BLaER1 (cell line): ENCODE data around the gene TASP1.
A peak's percentile ranks its signal among the peaks of the same experiment; 100 is the strongest.

Source experiments
- H3K27ac ChIP-seq: shearing (Covaris generic); formaldehyde crosslinking; 2 replicates; pipeline ENCODE4 v1.8.1; 2022
- H3K27me3 ChIP-seq: shearing (Covaris generic); formaldehyde crosslinking; 2 replicates; pipeline ENCODE4 v1.8.1; 2022
- H3K36me3 ChIP-seq: shearing (Covaris generic); formaldehyde crosslinking; 2 replicates; pipeline ENCODE4 v1.8.1; 2022
- H3K4me1 ChIP-seq: shearing (Covaris generic); formaldehyde crosslinking; 2 replicates; pipeline ENCODE4 v1.8.1; 2022
- H3K4me2 ChIP-seq: shearing (Covaris generic); formaldehyde crosslinking; 2 replicates; pipeline ENCODE4 v1.8.1; 2022
- H3K4me3 ChIP-seq: shearing (Covaris generic); formaldehyde crosslinking; 2 replicates; pipeline ENCODE4 v1.8.1; 2022
- H3K9ac ChIP-seq: shearing (Covaris generic); formaldehyde crosslinking; 2 replicates; pipeline ENCODE4 v1.8.1; 2022
- H3K9me3 ChIP-seq: shearing (Covaris generic); formaldehyde crosslinking; 2 replicates; pipeline ENCODE4 v1.8.1; 2022
- H4K20me1 ChIP-seq: shearing (Covaris generic); formaldehyde crosslinking; 2 replicates; pipeline ENCODE4 v1.8.1; 2022
- Cebpa-rat ChIP-seq: shearing (Covaris generic); IDR thresholded peaks from 2 replicates; pipeline ENCODE4 v1.8.1; 2022

The TASP1 gene

DNA sequence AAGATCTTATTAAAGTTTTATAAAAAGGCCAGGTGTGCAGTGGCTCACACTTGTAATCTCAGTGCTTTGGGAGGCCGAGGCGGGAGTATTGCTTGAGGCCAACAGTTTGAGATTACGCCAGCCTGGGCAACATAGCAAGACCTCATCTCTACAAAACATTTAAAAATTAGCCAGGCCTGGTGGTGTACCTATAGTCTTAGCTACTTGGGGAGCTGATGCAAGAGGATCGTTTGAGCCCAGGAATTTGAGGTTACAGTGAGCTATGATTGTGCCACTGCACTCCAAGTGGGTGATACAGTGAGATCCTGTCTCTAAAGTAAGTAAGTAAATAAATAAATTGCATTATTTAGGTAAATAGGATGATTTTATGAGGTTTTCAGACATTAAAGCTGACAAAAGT lies 234.4 kb downstream of the TASP1 start:
- no peaks in the 10 kb centered on the region for H4K20me1 ChIP-seq
- H3K36me3 ChIP-seq, result no peaks in the 10 kb centered on the region
- H3K27me3 ChIP-seq, result no peaks in the 10 kb centered on the region
- no peak overlapping the region for H3K4me2 ChIP-seq
- no peaks in the 10 kb centered on the region for H3K9me3 ChIP-seq
- H3K4me1 ChIP-seq, result no peaks in the 10 kb centered on the region
- no peak for TF ChIP-seq Cebpa-rat
- no peak overlapping the region for H3K27ac ChIP-seq
- no peak overlapping the region for H3K9ac ChIP-seq
- H3K4me3 ChIP-seq, result no peak overlapping the region

DNA sequence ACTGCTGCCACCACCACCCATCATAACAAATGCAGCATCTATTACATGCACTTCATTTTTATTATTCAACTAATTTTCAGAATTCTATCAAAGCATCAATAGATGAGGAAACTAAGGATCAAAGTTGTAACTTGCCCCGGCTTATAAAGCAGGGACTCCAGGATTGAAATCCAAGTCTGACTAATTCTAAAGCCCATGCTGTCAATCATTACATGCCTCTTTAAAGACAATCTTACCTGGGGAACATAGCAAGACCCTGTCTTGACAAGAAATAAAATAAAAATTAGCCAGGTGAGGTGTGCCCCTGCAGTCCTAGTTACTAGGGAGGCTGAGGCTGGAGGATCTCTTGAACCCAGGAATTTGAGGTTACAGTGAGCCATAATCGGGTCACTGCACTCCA lies 235.3 kb downstream of the TASP1 start:
- H3K27me3 ChIP-seq, result no peaks in the 10 kb centered on the region
- H4K20me1 ChIP-seq, result no peaks in the 10 kb centered on the region
- peaks cover 1% of the 10 kb centered on the region for H3K4me1 ChIP-seq
- no peaks in the 10 kb centered on the region for H3K9me3 ChIP-seq
- no peaks in the 10 kb centered on the region for H3K36me3 ChIP-seq
- no peak overlapping the region for H3K4me2 ChIP-seq
- H3K4me3 ChIP-seq, result no peak overlapping the region
- no peak overlapping the region for H3K9ac ChIP-seq
- no peak overlapping the region for H3K27ac ChIP-seq
- no peak for TF ChIP-seq Cebpa-rat

DNA sequence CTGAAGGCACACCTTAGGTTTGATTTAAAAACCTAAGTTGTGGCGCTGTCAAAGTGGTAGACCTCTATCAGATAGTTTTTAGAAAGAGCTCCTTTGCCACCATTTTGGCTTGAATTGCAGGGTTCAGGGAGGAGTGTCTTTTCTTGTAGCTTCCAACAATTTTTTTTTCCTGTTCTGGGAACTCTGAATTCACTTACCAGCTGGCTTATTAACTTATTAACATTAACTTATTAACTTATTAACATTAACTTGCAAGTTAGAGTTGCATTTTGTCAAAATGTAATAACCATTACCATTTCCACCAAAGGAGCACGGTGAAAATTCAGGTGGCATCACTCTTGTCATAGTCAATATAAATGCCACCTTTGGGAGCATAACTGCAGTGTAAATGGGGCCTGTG lies 235.7 kb downstream of the TASP1 start:
- no peaks in the 10 kb centered on the region for H4K20me1 ChIP-seq
- no peaks in the 10 kb centered on the region for H3K9me3 ChIP-seq
- H3K27me3 ChIP-seq, result no peaks in the 10 kb centered on the region
- no peak overlapping the region for H3K9ac ChIP-seq
- H3K4me2 ChIP-seq, result no peak overlapping the region
- H3K4me1 ChIP-seq, result peaks cover 6% of the 10 kb centered on the region
- H3K27ac ChIP-seq, result no peak overlapping the region
- no peak for TF ChIP-seq Cebpa-rat
- H3K4me3 ChIP-seq, result no peak overlapping the region
- H3K36me3 ChIP-seq, result no peaks in the 10 kb centered on the region

DNA sequence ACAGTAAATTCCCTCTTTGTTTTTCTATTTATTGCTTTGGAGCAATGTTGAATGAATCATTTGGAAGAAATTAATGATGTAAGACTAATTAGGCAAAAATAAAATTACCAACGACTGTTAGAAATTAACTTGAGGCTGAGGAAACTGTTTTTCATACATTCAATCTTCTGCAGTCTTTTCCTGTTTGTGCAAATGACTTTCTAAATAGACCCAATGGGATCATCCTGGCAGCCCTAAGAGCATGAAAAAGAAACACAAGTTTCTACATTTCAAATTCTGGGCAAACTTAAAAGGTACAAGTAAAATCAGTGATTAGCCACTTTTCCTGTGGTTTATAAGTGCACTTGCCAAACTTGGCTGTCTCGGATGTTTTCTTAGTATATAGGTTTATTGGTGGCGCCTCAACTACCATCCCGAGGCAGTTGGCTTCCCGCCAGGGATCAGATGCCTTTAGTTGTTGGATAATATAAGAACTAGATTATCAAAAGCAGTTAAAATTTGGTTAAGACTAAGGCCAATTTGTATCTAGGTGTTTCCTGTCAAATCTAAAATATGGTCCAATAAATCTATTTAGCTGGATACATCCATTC lies 236.5 kb downstream of the TASP1 start:
- no peaks in the 10 kb centered on the region for H4K20me1 ChIP-seq
- H3K4me3 ChIP-seq, result no peak overlapping the region
- H3K9ac ChIP-seq, result no peak overlapping the region
- no peaks in the 10 kb centered on the region for H3K9me3 ChIP-seq
- H3K36me3 ChIP-seq, result no peaks in the 10 kb centered on the region
- H3K27ac ChIP-seq, result no peak overlapping the region
- no peaks in the 10 kb centered on the region for H3K27me3 ChIP-seq
- no peak for TF ChIP-seq Cebpa-rat
- no peak overlapping the region for H3K4me2 ChIP-seq
- peaks cover 13% of the 10 kb centered on the region for H3K4me1 ChIP-seq

DNA sequence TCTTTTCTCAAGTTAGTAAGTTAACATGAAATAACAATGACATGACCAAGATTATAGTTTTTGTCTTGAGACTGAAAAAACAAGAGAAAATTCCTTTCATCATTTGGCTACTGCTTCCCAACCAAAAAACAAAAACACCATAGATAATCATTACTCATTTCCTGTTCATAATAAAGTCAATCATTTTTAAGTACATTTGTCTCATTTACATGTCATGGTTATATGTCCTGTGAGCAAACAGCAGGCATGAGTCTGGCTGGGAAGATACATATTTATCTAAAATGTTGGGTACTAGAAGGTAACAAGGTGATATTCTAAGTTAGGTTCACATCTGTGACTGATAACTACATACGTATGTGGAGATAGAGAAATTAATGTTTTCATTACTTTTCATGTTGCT lies 237.1 kb downstream of the TASP1 start:
- Histone ChIP-seq H3K9me3 (no peaks in the 10 kb centered on the region), H3K9ac (no peak overlapping the region), H3K4me2 (no peak overlapping the region), H3K36me3 (no peaks in the 10 kb centered on the region), H3K4me1 (peaks cover 20% of the 10 kb centered on the region), H3K27ac (no peak overlapping the region), H4K20me1 (no peaks in the 10 kb centered on the region), H3K4me3 (no peak overlapping the region), H3K27me3 (no peaks in the 10 kb centered on the region)
- no peak for TF ChIP-seq Cebpa-rat

DNA sequence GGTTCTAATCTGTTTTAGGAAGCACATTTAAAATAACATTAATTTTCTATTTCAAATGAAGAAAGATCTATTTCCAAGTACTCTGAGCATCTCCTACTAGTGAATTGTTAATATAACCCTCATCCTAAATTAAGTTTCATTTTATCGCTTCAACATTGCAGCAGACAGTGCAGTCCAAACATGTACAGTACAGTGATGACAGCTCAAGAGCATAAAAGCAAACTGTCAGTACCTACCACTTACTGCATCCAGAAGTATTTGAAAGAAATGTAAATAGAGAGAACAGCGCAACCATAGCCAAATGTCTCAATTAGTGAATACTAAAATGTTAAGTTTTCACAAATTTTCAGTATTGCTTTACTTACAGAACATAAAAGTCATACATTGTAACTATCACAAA lies 238.3 kb downstream of the TASP1 start:
- no peak overlapping the region for H3K27ac ChIP-seq
- peaks cover 27% of the 10 kb centered on the region for H3K4me1 ChIP-seq
- no peaks in the 10 kb centered on the region for H3K36me3 ChIP-seq
- no peak overlapping the region for H3K4me2 ChIP-seq
- no peak for TF ChIP-seq Cebpa-rat
- H3K4me3 ChIP-seq, result no peak overlapping the region
- H3K9me3 ChIP-seq, result no peaks in the 10 kb centered on the region
- H3K9ac ChIP-seq, result no peak overlapping the region
- no peaks in the 10 kb centered on the region for H3K27me3 ChIP-seq
- no peaks in the 10 kb centered on the region for H4K20me1 ChIP-seq

DNA sequence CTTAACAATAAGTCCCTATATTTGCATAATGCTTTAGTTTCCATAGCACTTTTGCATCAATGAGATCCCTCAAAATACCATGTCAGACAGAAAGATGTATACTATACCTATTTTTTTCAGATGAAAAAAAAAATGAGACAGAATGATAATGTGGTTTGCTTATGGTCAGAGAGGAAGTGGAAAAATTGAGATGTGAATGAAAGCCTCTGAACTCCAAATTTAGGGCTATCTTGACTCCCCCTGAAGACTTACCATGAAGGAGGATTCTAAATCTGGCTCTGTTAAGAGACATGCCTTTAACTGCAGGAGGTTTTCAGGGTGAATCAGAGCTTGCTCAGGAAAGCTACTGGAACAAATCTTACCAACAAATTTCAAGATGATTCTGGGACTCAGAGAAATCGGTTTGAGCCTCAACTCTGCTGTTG lies 241.4 kb downstream of the TASP1 start:
- TF ChIP-seq Cebpa-rat, result no peak
- H4K20me1 ChIP-seq, result no peaks in the 10 kb centered on the region
- H3K4me1 ChIP-seq, result peaks cover 27% of the 10 kb centered on the region
- peaks cover 12% of the 10 kb centered on the region for H3K36me3 ChIP-seq
- no peak overlapping the region for H3K4me3 ChIP-seq
- H3K27ac ChIP-seq, result peak overlapping the region; percentile 15; the same call in 1 of the 2 replicates
- H3K9me3 ChIP-seq, result peaks cover 9% of the 10 kb centered on the region; the same call in 1 of the 2 replicates
- H3K27me3 ChIP-seq, result no peaks in the 10 kb centered on the region
- peak overlapping the region; percentile 56 for H3K4me2 ChIP-seq
- no peak overlapping the region for H3K9ac ChIP-seq

DNA sequence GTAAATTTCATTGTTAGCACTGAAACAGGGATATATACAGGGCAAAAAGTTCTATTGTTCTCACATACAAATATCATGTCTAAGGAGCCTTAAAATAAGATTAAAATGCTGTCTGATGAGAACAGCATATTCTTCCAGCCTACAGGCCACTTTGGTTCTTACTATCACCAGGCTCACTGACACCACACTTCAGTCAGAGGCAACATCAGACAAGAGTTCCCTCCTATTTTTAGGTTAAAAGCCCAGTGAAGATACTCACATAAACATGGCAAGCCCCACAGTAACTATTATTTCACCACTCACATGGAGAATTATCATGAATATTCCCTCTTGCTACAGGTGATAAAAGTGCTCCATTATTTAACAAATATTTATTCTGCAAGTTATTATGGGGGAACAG lies 241.9 kb downstream of the TASP1 start:
- peaks cover 27% of the 10 kb centered on the region for H3K4me1 ChIP-seq
- no peak for TF ChIP-seq Cebpa-rat
- peaks cover 12% of the 10 kb centered on the region for H3K36me3 ChIP-seq
- H3K27me3 ChIP-seq, result no peaks in the 10 kb centered on the region
- no peak overlapping the region for H3K27ac ChIP-seq
- no peak overlapping the region for H3K4me3 ChIP-seq
- peaks cover 9% of the 10 kb centered on the region; the same call in 1 of the 2 replicates for H3K9me3 ChIP-seq
- no peaks in the 10 kb centered on the region for H4K20me1 ChIP-seq
- H3K9ac ChIP-seq, result no peak overlapping the region
- H3K4me2 ChIP-seq, result no peak overlapping the region

DNA sequence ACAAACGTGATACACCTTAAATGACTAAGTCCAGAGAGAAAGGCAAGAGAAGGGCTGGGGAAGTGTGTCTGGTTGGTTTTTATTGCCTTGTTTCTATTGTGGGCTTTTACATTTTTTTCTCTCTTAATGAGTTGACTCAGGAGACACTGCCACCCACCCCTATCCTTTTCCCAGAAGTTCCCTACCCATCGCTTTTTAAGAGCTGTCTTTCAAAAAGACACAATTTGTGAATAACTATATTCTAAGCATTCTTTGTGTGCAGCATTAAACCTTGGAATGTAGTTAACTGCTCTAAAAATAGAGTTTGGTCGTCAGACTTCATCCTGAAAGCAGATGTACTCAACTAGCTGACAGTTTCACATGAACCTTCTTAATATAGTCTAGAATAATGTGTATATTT lies 242.7 kb downstream of the TASP1 start:
- H3K4me3 ChIP-seq, result no peak overlapping the region
- H3K27ac ChIP-seq, result no peak overlapping the region
- peaks cover 17% of the 10 kb centered on the region for H3K36me3 ChIP-seq
- TF ChIP-seq Cebpa-rat, result no peak
- no peak overlapping the region for H3K4me2 ChIP-seq
- H3K9ac ChIP-seq, result no peak overlapping the region
- H3K27me3 ChIP-seq, result no peaks in the 10 kb centered on the region
- no peaks in the 10 kb centered on the region for H4K20me1 ChIP-seq
- peaks cover 9% of the 10 kb centered on the region; the same call in 1 of the 2 replicates for H3K9me3 ChIP-seq
- H3K4me1 ChIP-seq, result peaks cover 27% of the 10 kb centered on the region

DNA sequence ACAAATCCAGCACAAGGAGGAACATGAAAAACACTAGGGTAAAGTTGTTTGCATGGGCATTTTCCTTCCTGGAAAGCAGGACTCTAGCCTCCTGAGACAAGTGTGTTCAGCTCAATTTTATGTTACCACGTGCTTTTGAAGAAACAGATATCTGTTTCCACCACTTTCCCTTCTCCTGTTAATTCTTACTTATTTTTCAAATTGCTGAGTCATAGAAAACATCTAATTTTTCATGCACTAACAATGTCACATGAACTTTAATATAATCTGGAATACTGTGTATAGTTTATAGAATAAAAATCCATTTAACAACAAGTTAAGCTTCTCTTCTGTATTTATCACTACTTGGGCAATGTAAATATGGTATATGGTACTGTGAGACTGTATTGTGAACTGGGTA lies 243.5 kb downstream of the TASP1 start:
- no peak overlapping the region for H3K4me3 ChIP-seq
- no peak overlapping the region for H3K9ac ChIP-seq
- H3K36me3 ChIP-seq, result peaks cover 22% of the 10 kb centered on the region
- peaks cover 27% of the 10 kb centered on the region for H3K4me1 ChIP-seq
- H4K20me1 ChIP-seq, result no peaks in the 10 kb centered on the region
- H3K27ac ChIP-seq, result no peak overlapping the region
- no peak overlapping the region for H3K4me2 ChIP-seq
- no peak for TF ChIP-seq Cebpa-rat
- H3K9me3 ChIP-seq, result peaks cover 9% of the 10 kb centered on the region; the same call in 1 of the 2 replicates
- no peaks in the 10 kb centered on the region for H3K27me3 ChIP-seq

DNA sequence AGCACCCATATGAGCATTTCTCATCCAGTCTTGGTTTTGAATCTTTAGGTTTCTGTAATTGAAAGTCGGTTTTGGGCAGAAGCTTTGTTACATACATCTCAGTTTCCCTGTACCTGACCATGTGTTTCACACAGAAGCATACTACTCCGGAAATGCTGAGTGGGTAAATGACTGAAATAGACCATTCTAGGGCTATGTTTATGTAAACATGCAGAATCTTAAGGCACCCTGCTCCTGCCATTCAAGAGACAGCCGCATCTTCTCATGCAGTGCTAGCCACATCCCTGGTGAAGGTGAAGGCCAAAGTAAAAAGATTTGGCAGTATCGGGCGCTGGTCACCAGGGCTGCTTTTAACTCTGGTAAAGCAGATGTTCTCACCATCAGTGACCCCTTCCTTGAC lies 246.3 kb downstream of the TASP1 start:
- Histone ChIP-seq H3K4me2 (no peak overlapping the region), H3K9me3 (peaks cover 14% of the 10 kb centered on the region), H3K27ac (no peak overlapping the region), H3K27me3 (no peaks in the 10 kb centered on the region), H4K20me1 (no peaks in the 10 kb centered on the region), H3K9ac (no peak overlapping the region), H3K36me3 (peaks cover 40% of the 10 kb centered on the region), H3K4me3 (no peak overlapping the region), H3K4me1 (peaks cover 15% of the 10 kb centered on the region)
- no peak for TF ChIP-seq Cebpa-rat
